ENCODE measurements around the gene NCKAP5. TPM values are rescaled to one million over a fixed set of nuclear protein-coding genes. Genes with fewer than 3 reads are reported as not detected.

The NCKAP5 gene
- total and polyA plus RNA-seq, 2 of the 8 experiments (the other 6 are each of a cell fraction or from before 2014, with no cell fraction given) = 0.27 to 0.86 TPM

DNA sequence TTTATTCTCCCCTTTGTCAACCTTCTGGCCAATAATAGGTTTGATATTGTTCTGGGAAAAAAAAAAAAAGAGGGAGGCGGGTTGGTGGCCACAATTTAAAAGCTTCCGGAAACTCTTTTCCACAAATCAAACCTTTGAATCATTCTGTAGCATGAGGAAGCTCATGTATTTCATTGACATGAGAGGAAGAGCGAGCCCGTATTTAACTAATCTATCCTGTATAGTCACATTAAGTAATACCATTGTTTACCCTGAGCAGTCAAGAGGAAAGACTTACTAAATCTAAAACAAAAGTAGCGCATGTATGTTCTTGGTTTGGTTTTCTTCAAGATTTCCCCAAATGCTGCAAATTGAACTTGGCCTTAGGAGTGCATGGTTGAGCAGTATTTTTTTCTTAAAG, 120.1 kb downstream of the NCKAP5 start (continued):
- TF ChIP-seq, protein P1, sequence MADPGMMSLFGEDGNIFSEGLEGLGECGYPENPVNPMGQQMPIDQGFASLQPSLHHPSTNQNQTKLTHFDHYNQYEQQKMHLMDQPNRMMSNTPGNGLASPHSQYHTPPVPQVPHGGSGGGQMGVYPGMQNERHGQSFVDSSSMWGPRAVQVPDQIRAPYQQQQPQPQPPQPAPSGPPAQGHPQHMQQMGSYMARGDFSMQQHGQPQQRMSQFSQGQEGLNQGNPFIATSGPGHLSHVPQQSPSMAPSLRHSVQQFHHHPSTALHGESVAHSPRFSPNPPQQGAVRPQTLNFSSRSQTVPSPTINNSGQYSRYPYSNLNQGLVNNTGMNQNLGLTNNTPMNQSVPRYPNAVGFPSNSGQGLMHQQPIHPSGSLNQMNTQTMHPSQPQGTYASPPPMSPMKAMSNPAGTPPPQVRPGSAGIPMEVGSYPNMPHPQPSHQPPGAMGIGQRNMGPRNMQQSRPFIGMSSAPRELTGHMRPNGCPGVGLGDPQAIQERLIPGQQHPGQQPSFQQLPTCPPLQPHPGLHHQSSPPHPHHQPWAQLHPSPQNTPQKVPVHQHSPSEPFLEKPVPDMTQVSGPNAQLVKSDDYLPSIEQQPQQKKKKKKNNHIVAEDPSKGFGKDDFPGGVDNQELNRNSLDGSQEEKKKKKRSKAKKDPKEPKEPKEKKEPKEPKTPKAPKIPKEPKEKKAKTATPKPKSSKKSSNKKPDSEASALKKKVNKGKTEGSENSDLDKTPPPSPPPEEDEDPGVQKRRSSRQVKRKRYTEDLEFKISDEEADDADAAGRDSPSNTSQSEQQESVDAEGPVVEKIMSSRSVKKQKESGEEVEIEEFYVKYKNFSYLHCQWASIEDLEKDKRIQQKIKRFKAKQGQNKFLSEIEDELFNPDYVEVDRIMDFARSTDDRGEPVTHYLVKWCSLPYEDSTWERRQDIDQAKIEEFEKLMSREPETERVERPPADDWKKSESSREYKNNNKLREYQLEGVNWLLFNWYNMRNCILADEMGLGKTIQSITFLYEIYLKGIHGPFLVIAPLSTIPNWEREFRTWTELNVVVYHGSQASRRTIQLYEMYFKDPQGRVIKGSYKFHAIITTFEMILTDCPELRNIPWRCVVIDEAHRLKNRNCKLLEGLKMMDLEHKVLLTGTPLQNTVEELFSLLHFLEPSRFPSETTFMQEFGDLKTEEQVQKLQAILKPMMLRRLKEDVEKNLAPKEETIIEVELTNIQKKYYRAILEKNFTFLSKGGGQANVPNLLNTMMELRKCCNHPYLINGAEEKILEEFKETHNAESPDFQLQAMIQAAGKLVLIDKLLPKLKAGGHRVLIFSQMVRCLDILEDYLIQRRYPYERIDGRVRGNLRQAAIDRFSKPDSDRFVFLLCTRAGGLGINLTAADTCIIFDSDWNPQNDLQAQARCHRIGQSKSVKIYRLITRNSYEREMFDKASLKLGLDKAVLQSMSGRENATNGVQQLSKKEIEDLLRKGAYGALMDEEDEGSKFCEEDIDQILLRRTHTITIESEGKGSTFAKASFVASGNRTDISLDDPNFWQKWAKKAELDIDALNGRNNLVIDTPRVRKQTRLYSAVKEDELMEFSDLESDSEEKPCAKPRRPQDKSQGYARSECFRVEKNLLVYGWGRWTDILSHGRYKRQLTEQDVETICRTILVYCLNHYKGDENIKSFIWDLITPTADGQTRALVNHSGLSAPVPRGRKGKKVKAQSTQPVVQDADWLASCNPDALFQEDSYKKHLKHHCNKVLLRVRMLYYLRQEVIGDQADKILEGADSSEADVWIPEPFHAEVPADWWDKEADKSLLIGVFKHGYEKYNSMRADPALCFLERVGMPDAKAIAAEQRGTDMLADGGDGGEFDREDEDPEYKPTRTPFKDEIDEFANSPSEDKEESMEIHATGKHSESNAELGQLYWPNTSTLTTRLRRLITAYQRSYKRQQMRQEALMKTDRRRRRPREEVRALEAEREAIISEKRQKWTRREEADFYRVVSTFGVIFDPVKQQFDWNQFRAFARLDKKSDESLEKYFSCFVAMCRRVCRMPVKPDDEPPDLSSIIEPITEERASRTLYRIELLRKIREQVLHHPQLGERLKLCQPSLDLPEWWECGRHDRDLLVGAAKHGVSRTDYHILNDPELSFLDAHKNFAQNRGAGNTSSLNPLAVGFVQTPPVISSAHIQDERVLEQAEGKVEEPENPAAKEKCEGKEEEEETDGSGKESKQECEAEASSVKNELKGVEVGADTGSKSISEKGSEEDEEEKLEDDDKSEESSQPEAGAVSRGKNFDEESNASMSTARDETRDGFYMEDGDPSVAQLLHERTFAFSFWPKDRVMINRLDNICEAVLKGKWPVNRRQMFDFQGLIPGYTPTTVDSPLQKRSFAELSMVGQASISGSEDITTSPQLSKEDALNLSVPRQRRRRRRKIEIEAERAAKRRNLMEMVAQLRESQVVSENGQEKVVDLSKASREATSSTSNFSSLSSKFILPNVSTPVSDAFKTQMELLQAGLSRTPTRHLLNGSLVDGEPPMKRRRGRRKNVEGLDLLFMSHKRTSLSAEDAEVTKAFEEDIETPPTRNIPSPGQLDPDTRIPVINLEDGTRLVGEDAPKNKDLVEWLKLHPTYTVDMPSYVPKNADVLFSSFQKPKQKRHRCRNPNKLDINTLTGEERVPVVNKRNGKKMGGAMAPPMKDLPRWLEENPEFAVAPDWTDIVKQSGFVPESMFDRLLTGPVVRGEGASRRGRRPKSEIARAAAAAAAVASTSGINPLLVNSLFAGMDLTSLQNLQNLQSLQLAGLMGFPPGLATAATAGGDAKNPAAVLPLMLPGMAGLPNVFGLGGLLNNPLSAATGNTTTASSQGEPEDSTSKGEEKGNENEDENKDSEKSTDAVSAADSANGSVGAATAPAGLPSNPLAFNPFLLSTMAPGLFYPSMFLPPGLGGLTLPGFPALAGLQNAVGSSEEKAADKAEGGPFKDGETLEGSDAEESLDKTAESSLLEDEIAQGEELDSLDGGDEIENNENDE (IDR thresholded peaks at IDR 0.05; ENCODE audit: insufficient replicate concordance, low read length) = no peak
- TF ChIP-seq KDM1A (IDR thresholded peaks at IDR 0.05; ENCODE audit: borderline replicate concordance, low read length) (no peak), HDAC2 (IDR thresholded peaks at IDR 0.05; ENCODE audit: borderline replicate concordance in 1 of 2, low read depth in 2 of 2, low read length in 2 of 2) (no peak)
